H1 (cell line): ENCODE results near the gene NUBPL. TPM values are rescaled to one million over a fixed set of nuclear protein-coding genes. Genes with fewer than 3 reads are reported as not detected.

ENCODE experiments used
- ATF3 ChIP-seq: IDR thresholded peaks from 2 replicates; pipeline ENCODE4 v1.6.1; 2011; ENCODE audit warnings: low read depth, mild to moderate bottlenecking, low read length; ENCODE audit not compliant: insufficient read depth
- BCL11A ChIP-seq, 2 experiments: IDR thresholded peaks; one replicate each; pipeline ENCODE4 v1.6.1; 2011; ENCODE audit warnings: low read depth in 2 of 2, low read length in 2 of 2, mild to moderate bottlenecking in 2 of 2
- RFX5 ChIP-seq: IDR thresholded peaks from 2 replicates; pipeline ENCODE4 v1.6.1; 2011; ENCODE audit warnings: low read depth, low read length, improper control_type of control experiment, borderline replicate concordance
- SIN3A ChIP-seq, 2 experiments: IDR thresholded peaks in 1 of 2; conservative IDR thresholded peaks in 1 of 2; 2 replicates each; pipeline ENCODE4 v1.6.1; 2011 to 2012; ENCODE audit warnings: low read length in 2 of 2, improper control_type of control experiment in 1 of 2, low read depth in 1 of 2, mild to moderate bottlenecking in 1 of 2
- SP4 ChIP-seq: IDR thresholded peaks from 2 replicates; pipeline ENCODE4 v1.6.1; 2012; ENCODE audit warnings: low read length, inconsistent platforms
- polyA plus RNA-seq, 7 experiments: library from polyadenylated mRNA; depleted of rRNA in 3 of 7; stranded (reverse) in 5 of 7; unstranded in 2 of 7; fragments of >200 nt in 5 of 7; fragments of 200-250 nt in 2 of 7; gene quantifications; 1 replicate in 5 of 7; 2 replicates in 1 of 7; 4 replicates in 1 of 7; pipeline versions ENCODE4 v1.2.1 to v1.2.3, GENCODE V29; 2011 to 2013; ENCODE audit warnings: missing spikeins in 2 of 7, mixed read lengths in 2 of 7
- total RNA-seq: library from RNA; stranded (reverse); fragmentation: NEBNext Ultra II Directional; extraction: Animal tissue kit (Norgen Biotek cat#: 25700); gene quantifications from 2 replicates; pipeline ENCODE4 v1.2.1, GENCODE V29; 2021
- TF ChIP-seq, protein P1 (sequence below): fragments of 300-600 bp; sonication (generic); IDR thresholded peaks from 2 replicates; pipeline ENCODE4 v1.7.1; 2012; ENCODE audit warnings: low read length, moderate library complexity, mild to moderate bottlenecking, inconsistent platforms; ENCODE audit not compliant: insufficient replicate concordance
- TF ChIP-seq, protein P2 (sequence below): IDR thresholded peaks from 2 replicates; pipeline ENCODE4 v1.6.1; 2011; ENCODE audit warnings: low read length, improper control_type of control experiment

Gene NUBPL
- total and polyA plus RNA-seq, 2 of the 8 experiments (the other 6 are each of a cell fraction or from before 2014, with no cell fraction given) = 1.6 to 6.8 TPM

DNA sequence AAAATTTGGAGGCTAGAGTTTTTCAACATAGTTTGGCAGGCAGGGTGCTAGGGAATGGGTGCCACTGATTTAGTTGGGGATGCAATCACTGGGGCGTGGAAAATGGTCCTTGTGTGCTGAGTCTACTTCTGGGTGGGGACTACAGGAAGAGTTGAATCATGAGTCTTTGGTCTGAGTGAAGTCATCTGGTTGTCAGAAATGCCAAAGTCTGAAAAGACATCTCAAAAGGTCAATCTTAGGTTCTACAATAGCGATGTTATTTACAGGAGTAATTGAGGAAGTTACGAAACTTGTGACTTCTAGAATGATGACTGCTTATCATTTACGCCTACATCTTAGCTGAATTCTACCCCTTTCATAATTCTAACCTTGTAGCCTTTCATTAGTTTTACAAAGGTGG, 209.1 kb downstream of the NUBPL start (continued):
- TF ChIP-seq, protein P1, sequence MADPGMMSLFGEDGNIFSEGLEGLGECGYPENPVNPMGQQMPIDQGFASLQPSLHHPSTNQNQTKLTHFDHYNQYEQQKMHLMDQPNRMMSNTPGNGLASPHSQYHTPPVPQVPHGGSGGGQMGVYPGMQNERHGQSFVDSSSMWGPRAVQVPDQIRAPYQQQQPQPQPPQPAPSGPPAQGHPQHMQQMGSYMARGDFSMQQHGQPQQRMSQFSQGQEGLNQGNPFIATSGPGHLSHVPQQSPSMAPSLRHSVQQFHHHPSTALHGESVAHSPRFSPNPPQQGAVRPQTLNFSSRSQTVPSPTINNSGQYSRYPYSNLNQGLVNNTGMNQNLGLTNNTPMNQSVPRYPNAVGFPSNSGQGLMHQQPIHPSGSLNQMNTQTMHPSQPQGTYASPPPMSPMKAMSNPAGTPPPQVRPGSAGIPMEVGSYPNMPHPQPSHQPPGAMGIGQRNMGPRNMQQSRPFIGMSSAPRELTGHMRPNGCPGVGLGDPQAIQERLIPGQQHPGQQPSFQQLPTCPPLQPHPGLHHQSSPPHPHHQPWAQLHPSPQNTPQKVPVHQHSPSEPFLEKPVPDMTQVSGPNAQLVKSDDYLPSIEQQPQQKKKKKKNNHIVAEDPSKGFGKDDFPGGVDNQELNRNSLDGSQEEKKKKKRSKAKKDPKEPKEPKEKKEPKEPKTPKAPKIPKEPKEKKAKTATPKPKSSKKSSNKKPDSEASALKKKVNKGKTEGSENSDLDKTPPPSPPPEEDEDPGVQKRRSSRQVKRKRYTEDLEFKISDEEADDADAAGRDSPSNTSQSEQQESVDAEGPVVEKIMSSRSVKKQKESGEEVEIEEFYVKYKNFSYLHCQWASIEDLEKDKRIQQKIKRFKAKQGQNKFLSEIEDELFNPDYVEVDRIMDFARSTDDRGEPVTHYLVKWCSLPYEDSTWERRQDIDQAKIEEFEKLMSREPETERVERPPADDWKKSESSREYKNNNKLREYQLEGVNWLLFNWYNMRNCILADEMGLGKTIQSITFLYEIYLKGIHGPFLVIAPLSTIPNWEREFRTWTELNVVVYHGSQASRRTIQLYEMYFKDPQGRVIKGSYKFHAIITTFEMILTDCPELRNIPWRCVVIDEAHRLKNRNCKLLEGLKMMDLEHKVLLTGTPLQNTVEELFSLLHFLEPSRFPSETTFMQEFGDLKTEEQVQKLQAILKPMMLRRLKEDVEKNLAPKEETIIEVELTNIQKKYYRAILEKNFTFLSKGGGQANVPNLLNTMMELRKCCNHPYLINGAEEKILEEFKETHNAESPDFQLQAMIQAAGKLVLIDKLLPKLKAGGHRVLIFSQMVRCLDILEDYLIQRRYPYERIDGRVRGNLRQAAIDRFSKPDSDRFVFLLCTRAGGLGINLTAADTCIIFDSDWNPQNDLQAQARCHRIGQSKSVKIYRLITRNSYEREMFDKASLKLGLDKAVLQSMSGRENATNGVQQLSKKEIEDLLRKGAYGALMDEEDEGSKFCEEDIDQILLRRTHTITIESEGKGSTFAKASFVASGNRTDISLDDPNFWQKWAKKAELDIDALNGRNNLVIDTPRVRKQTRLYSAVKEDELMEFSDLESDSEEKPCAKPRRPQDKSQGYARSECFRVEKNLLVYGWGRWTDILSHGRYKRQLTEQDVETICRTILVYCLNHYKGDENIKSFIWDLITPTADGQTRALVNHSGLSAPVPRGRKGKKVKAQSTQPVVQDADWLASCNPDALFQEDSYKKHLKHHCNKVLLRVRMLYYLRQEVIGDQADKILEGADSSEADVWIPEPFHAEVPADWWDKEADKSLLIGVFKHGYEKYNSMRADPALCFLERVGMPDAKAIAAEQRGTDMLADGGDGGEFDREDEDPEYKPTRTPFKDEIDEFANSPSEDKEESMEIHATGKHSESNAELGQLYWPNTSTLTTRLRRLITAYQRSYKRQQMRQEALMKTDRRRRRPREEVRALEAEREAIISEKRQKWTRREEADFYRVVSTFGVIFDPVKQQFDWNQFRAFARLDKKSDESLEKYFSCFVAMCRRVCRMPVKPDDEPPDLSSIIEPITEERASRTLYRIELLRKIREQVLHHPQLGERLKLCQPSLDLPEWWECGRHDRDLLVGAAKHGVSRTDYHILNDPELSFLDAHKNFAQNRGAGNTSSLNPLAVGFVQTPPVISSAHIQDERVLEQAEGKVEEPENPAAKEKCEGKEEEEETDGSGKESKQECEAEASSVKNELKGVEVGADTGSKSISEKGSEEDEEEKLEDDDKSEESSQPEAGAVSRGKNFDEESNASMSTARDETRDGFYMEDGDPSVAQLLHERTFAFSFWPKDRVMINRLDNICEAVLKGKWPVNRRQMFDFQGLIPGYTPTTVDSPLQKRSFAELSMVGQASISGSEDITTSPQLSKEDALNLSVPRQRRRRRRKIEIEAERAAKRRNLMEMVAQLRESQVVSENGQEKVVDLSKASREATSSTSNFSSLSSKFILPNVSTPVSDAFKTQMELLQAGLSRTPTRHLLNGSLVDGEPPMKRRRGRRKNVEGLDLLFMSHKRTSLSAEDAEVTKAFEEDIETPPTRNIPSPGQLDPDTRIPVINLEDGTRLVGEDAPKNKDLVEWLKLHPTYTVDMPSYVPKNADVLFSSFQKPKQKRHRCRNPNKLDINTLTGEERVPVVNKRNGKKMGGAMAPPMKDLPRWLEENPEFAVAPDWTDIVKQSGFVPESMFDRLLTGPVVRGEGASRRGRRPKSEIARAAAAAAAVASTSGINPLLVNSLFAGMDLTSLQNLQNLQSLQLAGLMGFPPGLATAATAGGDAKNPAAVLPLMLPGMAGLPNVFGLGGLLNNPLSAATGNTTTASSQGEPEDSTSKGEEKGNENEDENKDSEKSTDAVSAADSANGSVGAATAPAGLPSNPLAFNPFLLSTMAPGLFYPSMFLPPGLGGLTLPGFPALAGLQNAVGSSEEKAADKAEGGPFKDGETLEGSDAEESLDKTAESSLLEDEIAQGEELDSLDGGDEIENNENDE = no peak
- TF ChIP-seq ATF3 = no peak
- no peak for TF ChIP-seq BCL11A (IDR thresholded peaks at IDR 0.05; ENCODE audit: low read depth in 2 of 2, low read length in 2 of 2)
- TF ChIP-seq, protein P2, sequence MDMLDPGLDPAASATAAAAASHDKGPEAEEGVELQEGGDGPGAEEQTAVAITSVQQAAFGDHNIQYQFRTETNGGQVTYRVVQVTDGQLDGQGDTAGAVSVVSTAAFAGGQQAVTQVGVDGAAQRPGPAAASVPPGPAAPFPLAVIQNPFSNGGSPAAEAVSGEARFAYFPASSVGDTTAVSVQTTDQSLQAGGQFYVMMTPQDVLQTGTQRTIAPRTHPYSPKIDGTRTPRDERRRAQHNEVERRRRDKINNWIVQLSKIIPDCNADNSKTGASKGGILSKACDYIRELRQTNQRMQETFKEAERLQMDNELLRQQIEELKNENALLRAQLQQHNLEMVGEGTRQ = no peak
- no peak for TF ChIP-seq SIN3A (conservative IDR thresholded peaks at IDR 0.05 in 1 of 2, IDR thresholded peaks at IDR 0.05 in 1 of 2; ENCODE audit: low read depth in 1 of 2, low read length in 2 of 2)
- TF ChIP-seq RFX5 = no peak
- no peak for TF ChIP-seq SP4
- TF ChIP-seq, all 59 proteins: peak for 0
